Posterior cingulate gyrus (tissue), 11 donors: ENCODE measurements around the gene HOXB6.

Experiments
- DNase-seq, 10 donors: peaks; one replicate each; pipeline versions ENCODE4 v3.0.0 to v3.0.0-alpha.2; 2020 to 2021; ENCODE audit warnings: mixed read lengths in 3 of 10
- intact Hi-C: fragments of 100-400 bp; cut with DNase I; formaldehyde crosslinking; loops from one replicate; pipeline ENCODE4 v1.15.1; 2023

The HOXB6 gene

GRCh38 chr17:48559122-48559839, 45.5 kb downstream of the HOXB6 start:
- intact Hi-C loops = no loop called here
- DNase-seq = no peak

DNA sequence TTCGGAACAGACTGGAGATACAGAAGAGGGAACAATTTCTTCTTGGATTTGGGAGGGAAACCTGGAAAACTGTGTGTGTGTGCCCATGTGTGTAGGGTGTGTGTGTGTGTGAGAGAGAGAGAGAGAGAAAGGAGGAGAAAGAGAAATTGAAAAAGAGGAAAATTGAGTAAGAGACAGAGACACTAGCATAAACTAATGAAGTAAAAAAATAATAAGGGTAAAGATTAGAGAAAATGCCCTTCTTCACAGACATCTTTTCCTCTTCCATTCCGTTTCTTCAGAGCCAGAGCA, 46.0 kb downstream of the HOXB6 start:
- intact Hi-C loops = no loop called here
- DNase-seq = no peak

GRCh38 chr17:48558057-48558830, 46.5 kb downstream of the HOXB6 start:
- intact Hi-C loops = no loop called here
- no peak for DNase-seq

- intact Hi-C loops = no loop called here
- DNase-seq = no peak
Observed at GRCh38 chr17:48556576-48557401, 48.0 kb downstream of the HOXB6 start.

GRCh38 chr17:48556229-48556575, 48.6 kb downstream of the HOXB6 start:
- intact Hi-C loops = no loop called here
- DNase-seq = no peak

GRCh38 chr17:48555258-48556228, 49.2 kb downstream of the HOXB6 start:
- intact Hi-C loops = no loop called here
- DNase-seq = no peak

- intact Hi-C loops = no loop called here
- DNase-seq = no peak
Observed at GRCh38 chr17:48554412-48555257, 50.2 kb downstream of the HOXB6 start.

DNA sequence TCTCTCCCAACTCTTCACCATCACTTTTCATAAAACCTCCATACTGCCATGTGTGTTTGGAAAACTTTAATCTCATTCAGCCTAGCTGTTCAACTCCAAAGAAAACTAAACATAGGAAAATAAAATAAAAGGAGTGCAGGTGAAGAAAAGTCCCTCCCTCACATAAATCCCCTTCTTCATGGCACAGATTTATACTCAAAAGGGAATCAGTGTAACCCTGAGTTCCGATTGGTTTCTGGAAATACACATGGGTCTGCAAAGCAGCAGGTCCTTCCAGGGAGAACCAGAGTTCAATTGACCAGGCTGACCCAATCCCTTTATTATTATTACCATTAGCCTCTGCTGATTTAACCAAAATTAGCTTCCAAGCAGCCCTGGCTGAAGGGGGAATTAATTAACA, 51.0 kb downstream of the HOXB6 start:
- intact Hi-C loops = no loop called here
- DNase-seq = no peak

- intact Hi-C loops = no loop called here
- DNase-seq = no peak
Observed at GRCh38 chr17:48553190-48553547, 51.6 kb downstream of the HOXB6 start.

- no peak for DNase-seq
- intact Hi-C loops = no loop called here
Observed at GRCh38 chr17:48552466-48553189, 52.2 kb downstream of the HOXB6 start.

GRCh38 chr17:48551596-48552465, 53.0 kb downstream of the HOXB6 start:
- intact Hi-C loops = no loop called here
- DNase-seq = peak in 1 of 10 donors; percentile 81

GRCh38 chr17:48551214-48551555, 53.6 kb downstream of the HOXB6 start:
- intact Hi-C loops = no loop called here
- DNase-seq = no peak

DNA sequence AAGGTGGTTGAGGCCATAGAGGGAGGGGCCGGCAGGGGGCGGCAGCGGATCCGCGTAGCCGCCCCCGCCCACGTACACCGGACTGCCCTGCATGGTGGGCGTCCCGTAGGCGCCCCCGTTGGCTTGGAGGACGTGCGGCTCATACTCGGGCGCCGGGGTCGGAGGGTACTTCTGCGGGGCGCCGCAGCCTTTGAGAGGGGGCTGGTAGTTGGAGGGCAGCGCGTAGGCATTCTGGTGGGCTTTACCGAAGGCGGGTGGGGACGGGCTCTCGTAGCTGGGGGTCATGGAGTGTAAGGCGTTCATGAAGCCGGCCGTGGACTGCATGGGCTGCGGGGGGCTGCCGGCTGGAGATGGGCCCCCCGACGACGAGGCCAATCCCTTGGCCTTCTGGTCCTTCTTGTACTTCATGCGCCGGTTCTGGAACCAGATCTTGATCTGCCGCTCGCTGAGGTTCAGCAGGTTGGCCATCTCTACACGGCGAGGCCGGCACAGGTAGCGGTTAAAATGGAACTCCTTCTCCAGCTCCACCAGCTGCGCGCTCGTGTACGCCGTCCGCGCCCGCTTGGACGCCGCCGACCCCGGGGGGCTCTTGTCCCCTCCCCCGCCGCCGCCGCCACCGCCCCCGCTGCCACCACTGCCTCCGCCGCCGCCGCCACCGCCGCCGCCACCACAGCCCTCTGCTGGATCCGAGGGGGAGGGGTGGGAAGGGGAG, 54.1 kb downstream of the HOXB6 start:
- no peak for DNase-seq
- intact Hi-C loops = no loop called here

- intact Hi-C loops = no loop called here
Observed at GRCh38 chr17:48549914-48550501, 54.8 kb downstream of the HOXB6 start.

GRCh38 chr17:48549281-48549630, 55.5 kb downstream of the HOXB6 start:
- intact Hi-C loops = no loop called here
- DNase-seq = no peak

More at GRCh38 chr17:48549914-48550501, 54.8 kb downstream of the HOXB6 start:
- no peak for DNase-seq

- intact Hi-C loops = no loop called here
- DNase-seq = no peak
Observed at GRCh38 chr17:48548523-48549280, 56.1 kb downstream of the HOXB6 start.
